HG02970 (cell line): Measurements from ENCODE around the gene OAS2.

ENCODE experiments used
- ATAC-seq: cut with Tn5 transposase; IDR thresholded peaks from one replicate; pipeline ENCODE4 v1.9.1; 2021; ENCODE audit warnings: mild to moderate bottlenecking, moderate library complexity, moderate number of reproducible peaks; ENCODE audit not compliant: unreplicated experiment, low FRiP score

The OAS2 gene

GRCh38 chr12:113010701-113011100, 32.4 kb downstream of the OAS2 start:
- no peak for ATAC-seq

GRCh38 chr12:113014565-113014964, 36.2 kb downstream of the OAS2 start:
- no peak for ATAC-seq

DNA sequence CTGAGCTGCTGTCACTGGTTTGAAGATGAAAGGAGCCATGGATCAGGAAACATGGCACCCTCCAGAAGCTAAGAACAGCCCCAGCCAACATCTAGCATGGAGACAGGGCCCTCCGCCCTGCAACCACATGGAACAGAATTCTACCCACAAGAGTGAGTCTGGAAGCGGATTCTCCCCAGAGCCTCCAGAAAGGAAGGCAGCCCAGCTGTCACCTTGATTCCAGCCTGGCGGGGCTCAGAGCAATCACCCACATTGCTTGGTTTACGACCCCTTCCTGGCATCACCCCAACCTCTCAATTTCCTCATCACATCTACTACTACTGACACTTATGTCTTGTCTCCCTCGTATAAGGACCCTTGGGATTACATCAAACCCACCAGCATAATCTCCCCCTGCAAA, 38.5 kb downstream of the OAS2 start:
- no peak for ATAC-seq

GRCh38 chr12:113019025-113019424, 40.7 kb downstream of the OAS2 start:
- no peak for ATAC-seq

- ATAC-seq = no peak
Measured at GRCh38 chr12:113021500-113021899, 43.2 kb downstream of the OAS2 start.

DNA sequence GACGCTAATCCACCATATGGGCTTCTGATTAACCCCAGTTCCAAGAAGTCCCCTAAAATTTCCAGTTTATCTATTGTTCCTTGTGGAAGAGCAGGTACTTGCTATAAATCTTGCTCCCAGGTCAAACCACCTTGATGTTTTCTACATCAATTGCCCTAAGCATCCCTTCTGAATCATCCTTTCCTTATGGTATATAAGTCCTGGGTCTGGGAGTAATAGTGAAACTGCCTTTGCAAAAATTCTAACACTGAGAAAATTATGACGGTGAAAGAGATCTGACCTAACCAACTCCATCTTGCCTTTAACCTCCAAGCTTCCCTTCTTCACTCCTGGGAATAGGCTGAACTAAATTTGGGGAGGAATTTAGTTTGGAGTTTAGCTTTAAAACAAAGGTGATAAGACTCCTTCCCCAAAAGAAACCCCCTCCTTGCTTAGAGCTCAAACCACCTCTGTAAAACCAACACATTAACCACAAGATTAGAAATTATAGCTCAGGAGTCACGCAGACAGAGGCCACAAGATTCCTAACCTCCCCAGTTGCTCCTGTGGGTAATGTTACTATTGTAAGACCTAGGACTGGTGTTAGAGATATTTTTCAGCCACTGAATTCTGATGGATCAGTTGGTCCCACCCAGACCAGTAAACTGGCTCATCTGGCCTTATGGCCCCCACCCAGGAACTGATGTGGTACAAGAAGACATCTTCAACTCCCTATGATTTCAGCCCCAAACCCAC, 44.4 kb downstream of the OAS2 start:
- no peak for ATAC-seq

GRCh38 chr12:113027726-113028125, 49.4 kb downstream of the OAS2 start:
- ATAC-seq = no peak

- ATAC-seq = no peak
Measured at GRCh38 chr12:113030875-113031525, 52.7 kb downstream of the OAS2 start.

DNA sequence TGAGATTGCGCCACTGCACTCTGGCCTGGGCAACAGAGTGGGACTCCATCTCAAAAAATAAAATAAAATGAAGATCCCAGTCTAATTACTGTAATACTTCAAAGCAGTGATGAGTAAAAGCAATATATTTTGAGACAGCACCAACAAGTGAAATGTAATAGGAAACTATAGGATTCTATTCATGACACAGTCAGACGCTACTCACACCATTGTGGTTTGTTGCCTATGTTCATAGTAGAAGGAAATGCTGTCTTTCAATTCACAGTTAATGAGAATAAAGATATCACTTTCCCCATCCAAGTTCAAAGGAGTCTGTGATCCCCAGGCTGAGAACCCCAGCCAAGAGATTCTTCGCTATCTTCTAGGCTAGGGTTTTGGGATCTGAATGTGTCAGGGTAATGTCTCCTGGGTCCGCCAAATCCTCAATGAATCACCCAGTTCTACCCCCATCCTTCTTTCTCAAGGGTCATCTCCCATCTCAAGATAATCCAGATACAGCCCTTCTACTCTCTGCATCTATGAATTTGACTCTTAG, 61.7 kb downstream of the OAS2 start:
- no peak for ATAC-seq

DNA sequence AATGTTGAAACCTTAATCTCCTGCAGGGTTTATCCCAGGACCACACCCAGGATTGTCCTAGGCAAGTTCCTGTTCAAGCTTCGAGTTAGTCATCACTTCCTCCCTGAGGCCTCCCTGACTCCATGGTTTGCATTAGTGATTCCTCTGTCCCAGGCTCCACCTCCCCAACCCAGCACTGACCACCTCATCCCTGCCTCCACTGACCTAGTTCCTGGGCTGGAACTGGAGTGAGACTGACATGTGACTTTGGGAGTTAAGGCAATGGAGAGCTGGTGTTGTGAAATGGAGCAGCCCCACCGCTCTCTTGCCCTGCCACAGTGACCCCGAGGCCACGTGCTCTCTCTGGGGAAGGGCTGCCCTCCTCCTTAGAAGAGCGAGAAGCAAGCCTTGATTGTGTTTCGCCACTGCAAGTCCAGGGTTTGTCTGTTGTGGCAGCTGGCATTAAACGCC, 62.4 kb downstream of the OAS2 start:
- no peak for ATAC-seq

DNA sequence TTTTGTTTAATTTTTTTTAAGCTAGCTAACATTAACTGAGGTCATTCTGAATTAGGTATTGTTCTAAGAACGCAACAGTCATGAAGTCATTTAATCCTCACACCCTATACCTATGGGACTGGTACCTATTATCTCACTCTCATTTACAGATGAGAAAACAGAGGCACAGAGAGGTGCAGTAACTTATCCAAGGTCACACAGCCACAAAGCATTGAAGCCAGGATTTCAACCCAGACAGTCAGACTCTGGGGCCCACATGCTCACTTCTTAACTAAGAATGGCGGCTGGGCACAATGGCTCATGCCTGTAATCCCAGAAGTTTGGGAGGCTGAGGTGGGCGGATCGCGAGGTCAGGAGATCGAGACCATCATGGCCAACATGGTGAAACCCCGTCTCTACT, 63.2 kb downstream of the OAS2 start:
- ATAC-seq = no peak

DNA sequence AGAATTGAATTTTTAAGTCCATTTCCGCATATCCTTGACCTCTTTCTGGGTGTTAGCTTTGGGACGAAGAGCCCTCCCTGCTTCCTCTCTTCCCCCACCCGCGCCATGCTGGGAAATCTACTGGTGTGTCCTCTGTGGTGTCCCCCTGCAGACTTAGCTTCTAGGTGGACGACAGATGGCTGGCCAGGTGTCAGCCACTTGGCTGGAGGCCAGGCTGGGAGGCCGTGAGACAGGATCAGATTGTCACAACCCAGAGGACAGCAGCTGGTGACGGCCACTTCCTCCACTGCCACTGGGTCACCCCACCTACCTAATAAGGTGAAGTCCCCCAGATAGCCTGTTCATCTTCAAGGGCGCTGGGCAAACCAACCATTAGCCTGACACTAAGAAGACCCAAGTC, 64.9 kb downstream of the OAS2 start:
- ATAC-seq = no peak

GRCh38 chr12:113044516-113044915, 66.2 kb downstream of the OAS2 start:
- no peak for ATAC-seq

DNA sequence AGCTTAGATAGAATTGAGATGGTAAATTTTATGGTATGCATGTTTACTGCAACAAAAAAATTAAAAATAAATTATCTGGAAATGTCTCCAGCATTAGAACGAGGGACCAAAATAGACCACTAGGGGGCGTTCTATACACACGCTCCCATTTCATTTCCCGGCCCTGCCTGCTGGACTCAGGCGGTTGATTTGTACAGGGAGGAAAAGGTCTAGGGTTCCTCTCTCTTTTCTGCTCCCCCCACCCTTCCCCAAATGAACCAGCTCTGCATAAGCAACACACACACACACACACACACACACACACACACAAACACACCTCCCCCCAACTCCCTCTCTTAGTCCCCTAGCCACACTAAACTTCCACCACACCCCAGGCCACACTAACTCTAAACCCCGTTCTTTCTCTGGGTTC, 70.4 kb downstream of the OAS2 start:
- ATAC-seq = no peak

DNA sequence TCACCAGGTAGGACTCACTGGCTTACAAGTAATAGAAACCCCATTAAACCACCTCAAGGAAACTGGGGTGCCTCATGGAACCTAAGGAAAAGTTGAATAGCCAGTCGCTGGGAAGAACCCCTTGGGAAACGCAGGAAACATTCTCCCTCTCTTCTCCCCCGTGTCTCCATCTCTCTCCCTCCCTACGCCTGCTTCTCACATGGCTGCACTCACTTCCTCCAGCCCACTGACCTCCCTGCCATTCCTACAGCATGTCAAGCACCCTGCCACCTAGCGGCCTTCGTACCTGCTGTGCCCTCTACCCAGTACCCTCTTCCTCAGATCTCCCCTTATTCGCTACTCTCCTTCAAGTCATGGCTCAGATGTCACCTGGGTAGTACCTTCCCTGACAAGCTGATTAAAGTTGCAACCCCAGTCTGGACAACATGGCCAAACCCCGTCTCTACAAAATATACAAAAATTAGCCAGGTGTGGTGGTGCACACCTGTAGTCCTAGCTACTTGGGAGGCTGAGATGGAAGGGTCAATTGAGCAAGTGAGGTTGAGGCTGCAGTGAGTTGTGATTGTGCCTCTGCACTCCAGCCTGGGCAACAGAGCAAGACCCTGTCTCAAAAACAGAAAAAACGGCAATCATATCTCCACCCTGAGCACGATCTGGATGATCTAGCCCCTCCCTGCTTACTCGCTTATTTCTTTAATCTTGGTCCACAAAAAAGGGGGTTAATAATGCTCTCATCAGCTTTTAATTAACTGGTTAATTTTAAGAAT, 71.8 kb downstream of the OAS2 start:
- no peak for ATAC-seq

DNA sequence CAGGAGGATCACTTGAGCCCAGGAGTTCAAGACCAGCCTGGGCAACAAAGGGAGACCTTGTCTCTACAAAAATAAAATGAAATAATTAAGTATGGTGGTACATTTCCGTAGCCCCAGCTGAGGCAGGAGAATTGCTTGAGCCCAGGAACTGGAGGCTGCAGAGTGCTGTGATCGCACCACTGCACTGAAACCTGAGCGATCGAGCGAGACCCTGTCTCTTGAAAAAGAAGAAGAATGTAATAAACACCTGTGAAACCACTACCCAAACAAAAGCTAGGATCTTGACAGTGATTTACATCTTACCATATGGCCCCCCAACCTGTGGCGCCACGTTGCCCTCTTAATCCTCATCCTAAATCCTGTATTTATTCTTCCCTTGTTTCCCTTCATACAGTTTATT, 72.5 kb downstream of the OAS2 start:
- ATAC-seq = no peak

- no peak for ATAC-seq
Measured at GRCh38 chr12:113051759-113052158, 73.4 kb downstream of the OAS2 start.

DNA sequence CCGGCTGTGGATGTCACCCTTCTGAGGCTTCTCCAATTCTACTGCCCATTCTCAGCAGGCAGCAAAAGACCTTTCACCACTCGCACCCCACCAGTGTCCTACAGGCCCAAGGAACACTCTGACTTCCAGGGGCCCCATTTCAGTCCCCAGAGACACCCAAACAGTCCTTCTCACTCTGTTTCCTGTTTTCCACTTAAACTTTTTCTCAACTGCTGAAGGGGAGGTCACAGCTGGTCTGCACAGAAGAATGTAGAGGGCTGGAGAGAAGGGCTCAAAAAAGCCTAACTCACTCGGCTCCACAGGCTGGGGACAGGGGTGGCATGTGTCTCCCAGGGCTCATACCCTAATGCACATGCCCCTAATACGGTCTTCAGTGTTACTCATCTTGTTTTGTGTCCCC, 74.0 kb downstream of the OAS2 start:
- ATAC-seq = no peak

- no peak for ATAC-seq
Measured at GRCh38 chr12:113054948-113055486, 76.7 kb downstream of the OAS2 start.

- no peak for ATAC-seq
Measured at GRCh38 chr12:113055594-113056380, 77.5 kb downstream of the OAS2 start.
